IMR-90 (cell line): ENCODE results near the gene MPIG6B. TPM values are rescaled to one million over a fixed set of nuclear protein-coding genes. Genes with fewer than 3 reads are reported as not detected.

Experiments used
- ATAC-seq: fragments of 200-7000 bp; cut with Tn5 transposase; 2 replicates; pipeline ENCODE4 v1.9.1; 2020; ENCODE audit warnings: low read depth, mild to moderate bottlenecking, moderate library complexity
- BruUV-seq: library from RNA; stranded (reverse); fragments of 400-500 nt; replicated peaks from 2 replicates; lab custom pipeline; 2021; lab: Mats Ljungman, UMichigan
- CTCF ChIA-PET: fragments of 300-600 bp; formaldehyde crosslinking; extraction: SDS; loops from one replicate; lab custom pipeline; 2021; ENCODE audit warnings: antibody characterized with exemption; lab: Yijun Ruan, JAX
- POLR2A ChIA-PET: fragments of 300-600 bp; sonication (Branson Sonifier 250); formaldehyde crosslinking; loops from one replicate; lab custom pipeline; 2022; ENCODE audit warnings: antibody characterized with exemption; ENCODE audit not compliant: unreplicated experiment; lab: Charles Lee
- DNase-seq: peaks from one replicate; pipeline ENCODE4 v3.0.0; 2013
- H2AFZ ChIP-seq: replicated peaks from 2 replicates; pipeline ENCODE3; 2013; ENCODE audit warnings: low read length, mild to moderate bottlenecking; ENCODE audit not compliant: poor library complexity
- H2AK5ac ChIP-seq: 2 replicates; pipeline ENCODE4 v1.6.1; 2013; ENCODE audit warnings: low read depth, low read length, inconsistent platforms
- H2AK9ac ChIP-seq: replicated peaks from 2 replicates; pipeline ENCODE3; 2013; ENCODE audit warnings: mild to moderate bottlenecking, low read depth, low read length, moderate library complexity; ENCODE audit not compliant: poor library complexity
- H2BK120ac ChIP-seq: 2 replicates; pipeline ENCODE4 v1.6.1; 2013; ENCODE audit warnings: low read depth, low read length, inconsistent platforms
- H2BK15ac ChIP-seq: 3 replicates; pipeline ENCODE4 v1.6.1; 2013; ENCODE audit warnings: low read depth, low read length, inconsistent platforms
- H2BK20ac ChIP-seq: 2 replicates; pipeline ENCODE4 v1.6.1; 2013; ENCODE audit warnings: low read depth, mild to moderate bottlenecking, inconsistent platforms, low read length, moderate library complexity
- H2BK5ac ChIP-seq: 2 replicates; pipeline ENCODE4 v1.6.1; 2013; ENCODE audit warnings: mild to moderate bottlenecking, low read depth, low read length, inconsistent platforms; ENCODE audit not compliant: poor library complexity, severe bottlenecking
- H3K14ac ChIP-seq: replicated peaks from 2 replicates; pipeline ENCODE4 v1.6.1; 2013; ENCODE audit warnings: low read depth, low read length, inconsistent platforms
- H3K18ac ChIP-seq: 2 replicates; pipeline ENCODE4 v1.6.1; 2013; ENCODE audit warnings: low read depth, low read length, control low read depth
- H3K23ac ChIP-seq: 2 replicates; pipeline ENCODE4 v1.6.1; 2013; ENCODE audit warnings: low read depth, low read length, inconsistent platforms
- H3K27ac ChIP-seq: 2 replicates; pipeline ENCODE4 v1.5.1; 2013; ENCODE audit warnings: mild to moderate bottlenecking, control low read depth, low read length; ENCODE audit not compliant: insufficient read depth
- H3K27me3 ChIP-seq: 2 replicates; pipeline ENCODE4 v1.6.1; 2013; ENCODE audit warnings: low read length; ENCODE audit not compliant: control insufficient read depth, insufficient read depth
- H3K36me3 ChIP-seq: 2 replicates; pipeline ENCODE4 v1.6.1; 2013; ENCODE audit warnings: low read length, mixed read lengths; ENCODE audit not compliant: control insufficient read depth, insufficient read depth
- H3K4ac ChIP-seq: 2 replicates; pipeline ENCODE4 v1.6.1; 2013; ENCODE audit warnings: low read depth, low read length, inconsistent platforms
- H3K4me1 ChIP-seq: 2 replicates; pipeline ENCODE4 v1.6.1; 2013; ENCODE audit warnings: low read length, mixed read lengths; ENCODE audit not compliant: control insufficient read depth, insufficient read depth
- H3K4me2 ChIP-seq: 2 replicates; pipeline ENCODE4 v1.6.1; 2013; ENCODE audit warnings: low read depth, mild to moderate bottlenecking, control low read depth, low read length, moderate library complexity
- H3K4me3 ChIP-seq: 2 replicates; pipeline ENCODE4 v1.5.1; 2013; ENCODE audit warnings: low read depth, mild to moderate bottlenecking, control low read depth, low read length, moderate library complexity; ENCODE audit not compliant: insufficient read depth
- H3K56ac ChIP-seq: 2 replicates; pipeline ENCODE4 v1.6.1; 2013; ENCODE audit warnings: low read length, inconsistent platforms; ENCODE audit not compliant: insufficient read depth; ENCODE audit errors: extremely low read depth
- H3K79me1 ChIP-seq, 2 experiments: 2 replicates each; pipeline ENCODE4 v1.6.1; 2013; ENCODE audit warnings: low read length in 2 of 2, inconsistent platforms in 1 of 2, low read depth in 1 of 2
- H3K9ac ChIP-seq: 2 replicates; pipeline ENCODE4 v1.6.1; 2013; ENCODE audit warnings: low read depth, low read length, control low read depth
- H3K9me1 ChIP-seq: 2 replicates; pipeline ENCODE4 v1.6.1; 2013; ENCODE audit warnings: low read length, inconsistent platforms; ENCODE audit not compliant: insufficient read depth
- H3K9me3 ChIP-seq: 2 replicates; pipeline ENCODE4 v1.6.1; 2013; ENCODE audit warnings: low read length; ENCODE audit not compliant: control insufficient read depth, insufficient read depth
- H4K20me1 ChIP-seq: 2 replicates; pipeline ENCODE4 v1.6.1; 2013; ENCODE audit warnings: low read length, inconsistent platforms; ENCODE audit not compliant: insufficient read depth
- H4K5ac ChIP-seq: 2 replicates; pipeline ENCODE4 v1.6.1; 2013; ENCODE audit warnings: mild to moderate bottlenecking, low read depth, low read length, control low read depth
- H4K8ac ChIP-seq, 2 experiments: 2 replicates each; pipeline ENCODE4 v1.6.1; 2013; ENCODE audit warnings: low read depth in 2 of 2, low read length in 2 of 2, control low read depth in 1 of 2, inconsistent platforms in 1 of 2
- H4K91ac ChIP-seq: 2 replicates; pipeline ENCODE4 v1.6.1; 2013; ENCODE audit warnings: low read depth, low read length, inconsistent platforms; ENCODE audit not compliant: insufficient read depth
- CEBPB ChIP-seq: IDR thresholded peaks from 2 replicates; pipeline ENCODE4 v1.6.1; 2012; ENCODE audit warnings: low read depth, low read length, improper control_type of control experiment
- CHD1 ChIP-seq: IDR thresholded peaks from 2 replicates; pipeline ENCODE4 v1.6.1; 2012; ENCODE audit warnings: low read depth, low read length, improper control_type of control experiment
- CTCF ChIP-seq: conservative IDR thresholded peaks from 2 replicates; pipeline ENCODE4 v1.5.1; 2012; ENCODE audit warnings: mild to moderate bottlenecking, low read depth, low read length, improper control_type of control experiment
- FOS ChIP-seq: fragments of 150-350 bp; IDR thresholded peaks from 2 replicates; pipeline ENCODE4 v1.6.1; 2016; ENCODE audit warnings: low read depth, low read length
- MAFK ChIP-seq: IDR thresholded peaks from 2 replicates; pipeline ENCODE4 v1.6.1; 2012; ENCODE audit warnings: low read depth, low read length, improper control_type of control experiment
- MAZ ChIP-seq: IDR thresholded peaks from 2 replicates; pipeline ENCODE4 v1.6.1; 2012; ENCODE audit warnings: low read depth, mild to moderate bottlenecking, low read length, improper control_type of control experiment, moderate library complexity, borderline replicate concordance
- MXI1 ChIP-seq: IDR thresholded peaks from 2 replicates; pipeline ENCODE4 v1.6.1; 2012; ENCODE audit warnings: low read depth, mild to moderate bottlenecking, low read length, moderate library complexity, borderline replicate concordance
- NFE2L2 ChIP-seq: fragments of 150-350 bp; IDR thresholded peaks from 2 replicates; pipeline ENCODE4 v1.6.1; 2016; ENCODE audit warnings: low read depth, mild to moderate bottlenecking, low read length
- POLR2A ChIP-seq: IDR thresholded peaks from 2 replicates; pipeline ENCODE4 v1.6.1; 2012; ENCODE audit warnings: mild to moderate bottlenecking, low read depth, low read length
- RAD21 ChIP-seq: IDR thresholded peaks from 2 replicates; pipeline ENCODE4 v1.6.1; 2012; ENCODE audit warnings: low read length, improper control_type of control experiment
- RCOR1 ChIP-seq: IDR thresholded peaks from 2 replicates; pipeline ENCODE4 v1.6.1; 2012; ENCODE audit warnings: mild to moderate bottlenecking, low read length, improper control_type of control experiment; ENCODE audit not compliant: insufficient replicate concordance
- RFX5 ChIP-seq: IDR thresholded peaks from 2 replicates; pipeline ENCODE4 v1.8.0; 2012; ENCODE audit warnings: low read depth, mild to moderate bottlenecking, low read length, moderate library complexity
- SMC3 ChIP-seq: fragments of 150-350 bp; IDR thresholded peaks from 2 replicates; pipeline ENCODE4 v1.6.1; 2016; ENCODE audit warnings: low read depth, mild to moderate bottlenecking, antibody characterized with exemption, low read length, moderate library complexity
- WGBS, 2 experiments: methylation state at CpG; one replicate each; pipeline versions ENCODE4 v1.1.5 to v1.1.7; 2013; ENCODE audit warnings: missing lambda C conversion rate in 2 of 2; ENCODE audit not compliant: insufficient read length in 1 of 2; ENCODE audit errors: extremely low coverage in 2 of 2; 5-methylcytosine and 5-hydroxymethylcytosine counted together
- dilution Hi-C: fragments of 300-500 bp; cut with HindIII; formaldehyde crosslinking; loops from one replicate; pipeline ENCODE4 v1.14.3; 2018; ENCODE audit warnings: low sequenced_read_pairs; ENCODE audit not compliant: unreplicated experiment
- in situ Hi-C: fragments of 300-500 bp; cut with MboI; formaldehyde crosslinking; loops from 3 replicates; pipeline ENCODE4 v1.14.3; 2019; ENCODE audit warnings: low sequenced_read_pairs, inconsistent platforms, mixed read lengths
- intact Hi-C: fragments of 100-400 bp; cut with micrococcal nuclease; formaldehyde crosslinking; loops from 2 replicates; pipeline ENCODE4 v1.10.0; 2022
- polyA plus RNA-seq, 3 experiments: library from polyadenylated mRNA; depleted of rRNA; stranded (reverse); fragments of >200 nt; gene quantifications; 2 replicates each; pipeline ENCODE4 v1.2.3, GENCODE V29; 2012; ENCODE audit warnings: low replicate concordance in 1 of 3
- total RNA-seq: library from RNA; depleted of rRNA; stranded (reverse); fragments of >200 nt; gene quantifications from 2 replicates; pipeline ENCODE4 v1.2.3, GENCODE V29; 2012

Gene MPIG6B
- total and polyA plus RNA-seq, 2 of the 4 experiments (the other 2 are of a cell fraction), result not detected

- DNase-seq (peak; percentile 94), ATAC-seq (peak; percentile 96)
- Histone ChIP-seq H3K18ac (peak within 1 kb of the TSS; percentile 40; the same call in 1 of the 2 replicates), H3K56ac (no peak within 1 kb of the TSS), H4K8ac (peak within 1 kb of the TSS; percentile 68 to 78), H3K4me3 (peak within 1 kb of the TSS; percentile 27), H3K27ac (peak within 1 kb of the TSS; percentile 42), H3K4me2 (peak within 1 kb of the TSS; percentile 79), H3K23ac (peak within 1 kb of the TSS; percentile 47; the same call in 1 of the 2 replicates), H2BK120ac (peak within 1 kb of the TSS; percentile 33), H2AK9ac (peak within 1 kb of the TSS; percentile 84), H3K9me1 (0 out of 2 replicates have a peak, but pooled peaks cover 5% of the 10 kb centered on the region), H3K9me3 (no peaks in the 10 kb centered on the region), H3K4ac (peak within 1 kb of the TSS; percentile 62), H3K79me1 (no peaks in the 10 kb centered on the region), H2AK5ac (peak within 1 kb of the TSS; percentile 37; the same call in 1 of the 2 replicates), H4K91ac (peak within 1 kb of the TSS; percentile 69), H3K4me1 (peaks cover 12% of the 10 kb centered on the region), H4K5ac (peak within 1 kb of the TSS; percentile 82), H3K14ac (peak within 1 kb of the TSS; percentile 26), H3K27me3 (no peaks in the 10 kb centered on the region), H2BK20ac (no peak within 1 kb of the TSS), H4K20me1 (no peaks in the 10 kb centered on the region), H2BK15ac (peak within 1 kb of the TSS; percentile 38; the same call in 1 of the 3 replicates), H3K9ac (peak within 1 kb of the TSS; percentile 53), H2BK5ac (peak within 1 kb of the TSS; percentile 23), H2AFZ (peak within 1 kb of the TSS; percentile 93), H3K36me3 (peaks cover 1% of the 10 kb centered on the region; the same call in 1 of the 2 replicates)
- ChIA-PET CTCF (interaction anchor here (0.6 to 0.8 kb wide), 2 partner anchors 14 to 49 kb away, joined by 3 read pairs; partner anchors contain the start of gene DDAH2), POLR2A (interaction anchor here (0.6 kb wide), 2 partner anchors 271 to 496 kb away, joined by 3 to 5 read pairs; partner anchors contain the start of gene AGPAT1)
- in situ Hi-C loops (loop anchor here (10.0 kb wide), 2 partner anchors 154 to 264 kb away; partner anchors contain the start of gene CFB), intact Hi-C loops (loop anchor here (1.0 to 2.0 kb wide), 5 partner anchors 48 to 272 kb away; partner anchors contain the start of gene DDAH2), dilution Hi-C loops (no loop called here)
- no TSS peak for BruUV-seq
- WGBS, 2 experiments, result 0% methylated on average over 10 of the region's 17 CpGs; no CpG with 5 or more reads in 1 of the 2 experiments
- TF ChIP-seq MXI1 (peak; percentile 46; the same call in 1 of the 2 replicates), POLR2A (no peak; the same call in 1 of the 2 replicates), CEBPB (peak; percentile 36; the same call in 1 of the 2 replicates), RAD21 (peak; percentile 97), RFX5 (no peak), MAZ (0 out of 2 replicates have a peak, but pooled peaks have one; percentile 21), RCOR1 (peak; percentile 45), MAFK (peak; percentile 29; the same call in 1 of the 2 replicates), SMC3 (peak; percentile 83), NFE2L2 (no peak), CHD1 (no peak), FOS (no peak), CTCF (peak; percentile 94)
These were observed 42.7 kb upstream of the MPIG6B start, which contains the start of gene LY6G5C for GRCh38 chr6:31680226-31681134. Gene LY6G5C (minus strand): TSS chr6:31681067. CDS start chr6:31680373, 694 bp downstream.
